Measurements from ENCODE around the gene GNG2. TPM values are rescaled to one million over a fixed set of nuclear protein-coding genes. Genes with fewer than 3 reads are reported as not detected.

Gene GNG2
- total RNA-seq, 1 experiment from 2014 or later = 18.9 TPM

GRCh38 chr14:51959928-51960327 lies 99.5 kb downstream of the GNG2 start:
- CTCF ChIA-PET = no interaction called here
- Histone ChIP-seq H3K27ac (ENCODE audit: low read depth, low read length, poor library complexity, severe bottlenecking) (no peak overlapping the region), H3K4me3 (ENCODE audit: low read depth, low read length, poor library complexity, severe bottlenecking) (no peak overlapping the region), H3K27me3 (replicated peaks; ENCODE audit: insufficient read depth, low read depth, low read length, poor library complexity) (no peaks in the 10 kb centered on the region), H3K4me1 (ENCODE audit: insufficient read depth, low read length, poor library complexity, severe bottlenecking) (peaks cover 16% of the 10 kb centered on the region), H3K36me3 (ENCODE audit: insufficient read depth, low read length, poor library complexity, severe bottlenecking) (no peaks in the 10 kb centered on the region), H3K9me3 (ENCODE audit: low read depth, low read length, poor library complexity, severe bottlenecking) (peaks cover 21% of the 10 kb centered on the region)
- TF ChIP-seq CTCF (conservative IDR thresholded peaks at IDR 0.05; ENCODE audit: low read depth, low read length) = no peak
- no peak for TF ChIP-seq EZH2 (IDR thresholded peaks at IDR 0.05; ENCODE audit: borderline replicate concordance, low read depth, low read length, poor library complexity, severe bottlenecking)
- DNase-seq (ENCODE audit: low spot score) = no peak
- POLR2A ChIA-PET (ENCODE audit: low non-redundant PET) = no interaction called here
- no TSS peak for BruUV-seq (replicated peaks)
- intact Hi-C loops (cut with micrococcal nuclease; ENCODE audit: unreplicated experiment) = no loop called here

- Histone ChIP-seq H3K27ac (ENCODE audit: low read depth, low read length, poor library complexity, severe bottlenecking) (no peak overlapping the region), H3K9me3 (ENCODE audit: low read depth, low read length, poor library complexity, severe bottlenecking) (peaks cover 21% of the 10 kb centered on the region), H3K4me1 (ENCODE audit: insufficient read depth, low read length, poor library complexity, severe bottlenecking) (peaks cover 16% of the 10 kb centered on the region), H3K4me3 (ENCODE audit: low read depth, low read length, poor library complexity, severe bottlenecking) (no peak overlapping the region), H3K27me3 (replicated peaks; ENCODE audit: insufficient read depth, low read depth, low read length, poor library complexity) (no peaks in the 10 kb centered on the region), H3K36me3 (ENCODE audit: insufficient read depth, low read length, poor library complexity, severe bottlenecking) (no peaks in the 10 kb centered on the region)
- CTCF ChIA-PET = no interaction called here
- TF ChIP-seq EZH2 (IDR thresholded peaks at IDR 0.05; ENCODE audit: borderline replicate concordance, low read depth, low read length, poor library complexity, severe bottlenecking) = no peak
- no peak for TF ChIP-seq CTCF (conservative IDR thresholded peaks at IDR 0.05; ENCODE audit: low read depth, low read length)
- intact Hi-C loops (cut with micrococcal nuclease; ENCODE audit: unreplicated experiment) = no loop called here
- POLR2A ChIA-PET (ENCODE audit: low non-redundant PET) = no interaction called here
- BruUV-seq (replicated peaks) = no TSS peak
- no peak for DNase-seq (ENCODE audit: low spot score)
Measured at GRCh38 chr14:51960866-51961265, 100.5 kb downstream of the GNG2 start.

GRCh38 chr14:51962711-51963110 lies 102.3 kb downstream of the GNG2 start:
- no peak for TF ChIP-seq EZH2 (IDR thresholded peaks at IDR 0.05; ENCODE audit: borderline replicate concordance, low read depth, low read length, poor library complexity, severe bottlenecking)
- TF ChIP-seq CTCF (conservative IDR thresholded peaks at IDR 0.05; ENCODE audit: low read depth, low read length) = no peak
- BruUV-seq (replicated peaks) = no TSS peak
- CTCF ChIA-PET = interaction anchor here (0.9 kb wide), 1 partner anchor 16 kb away, joined by 3 read pairs; no protein-coding TSS in a partner anchor
- Histone ChIP-seq H3K4me1 (ENCODE audit: insufficient read depth, low read length, poor library complexity, severe bottlenecking) (peaks cover 16% of the 10 kb centered on the region), H3K36me3 (ENCODE audit: insufficient read depth, low read length, poor library complexity, severe bottlenecking) (no peaks in the 10 kb centered on the region), H3K9me3 (ENCODE audit: low read depth, low read length, poor library complexity, severe bottlenecking) (peaks cover 19% of the 10 kb centered on the region), H3K27me3 (replicated peaks; ENCODE audit: insufficient read depth, low read depth, low read length, poor library complexity) (no peaks in the 10 kb centered on the region), H3K27ac (ENCODE audit: low read depth, low read length, poor library complexity, severe bottlenecking) (peak overlapping the region; percentile 54), H3K4me3 (ENCODE audit: low read depth, low read length, poor library complexity, severe bottlenecking) (peak overlapping the region; percentile 20)
- POLR2A ChIA-PET (ENCODE audit: low non-redundant PET) = no interaction called here
- peak; percentile 40 for DNase-seq (ENCODE audit: low spot score)
- intact Hi-C loops (cut with micrococcal nuclease; ENCODE audit: unreplicated experiment) = no loop called here
